ENCODE results near the gene TTYH2. TPM values are rescaled to one million over a fixed set of nuclear protein-coding genes. Genes with fewer than 3 reads are reported as not detected.
"Not testable (repeated sequence)": the region's sequence is repeated elsewhere in the genome, so short reads cannot be mapped to it uniquely, and the experiment has no call there.

TTYH2 gene
- total and polyA plus RNA-seq, 10 donors, result 2.7 to 22.7 (median 17.7) TPM

DNA sequence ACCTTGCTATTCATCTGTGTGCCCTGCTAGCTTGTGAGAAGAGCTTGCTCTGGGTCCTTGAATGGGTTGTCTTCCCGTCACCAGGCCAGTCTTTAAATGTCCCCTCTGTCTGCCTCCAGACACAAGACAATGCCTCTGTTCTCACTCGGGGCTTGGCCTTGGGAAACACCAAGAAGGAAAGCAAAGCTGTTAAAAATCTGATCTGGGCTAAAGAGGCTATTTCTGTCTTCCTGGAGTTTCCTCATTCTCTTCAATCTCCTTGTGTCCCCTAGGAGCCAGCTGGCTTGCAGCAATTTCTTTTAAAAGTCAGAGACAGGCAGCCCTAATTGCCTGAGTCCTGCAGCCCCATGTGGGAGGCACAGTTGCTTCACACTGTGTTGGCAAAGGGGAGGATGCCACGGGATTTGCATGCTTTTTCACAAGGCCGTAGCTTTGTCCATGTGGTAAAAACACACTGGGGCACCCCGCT lies 63.2 kb downstream of the TTYH2 start:
- DNase-seq, result no peak
- no peak for TF ChIP-seq POLR2AphosphoS5 (IDR thresholded peaks at IDR 0.05)
- TF ChIP-seq POLR2A (IDR thresholded peaks at IDR 0.05), result no peak
- no peak for TF ChIP-seq CTCF (IDR thresholded peaks at IDR 0.05 in 8 of 11, conservative IDR thresholded peaks at IDR 0.05 in 3 of 11)
- Histone ChIP-seq H3K27me3 (replicated peaks in 1 of 7) (peaks cover 0 to 33% (median 0%) of the 10 kb centered on the region in 7 donors), H3K4me3 (no peak overlapping the region), H3K4me1 (peaks cover 18 to 44% (median 27%) of the 10 kb centered on the region in 6 donors), H3K27ac (peak overlapping the region in 7 of 8 donors; percentile 41 to 70 (median 52)), H3K9me3 (no peaks in the 10 kb centered on the region), H3K36me3 (no peaks in the 10 kb centered on the region)
- intact Hi-C loops (cut with DNase I; ENCODE audit: low total_unique reads), result no loop called here
- 46 to 65% (median 53%) methylated on average over 5 of the region's 5 CpGs for WGBS, 5 donors

GRCh38 chr17:74277935-74278334 lies 64.6 kb downstream of the TTYH2 start:
- H3K27ac ChIP-seq, result no peak overlapping the region
- 67 to 100% (median 87%) methylated on average over 1 of the region's 1 CpG for WGBS, 5 donors
- H3K36me3 ChIP-seq, result no peaks in the 10 kb centered on the region
- intact Hi-C loops (cut with DNase I; ENCODE audit: low total_unique reads), result no loop called here
- no peak for TF ChIP-seq POLR2A (IDR thresholded peaks at IDR 0.05)
- TF ChIP-seq POLR2AphosphoS5 (IDR thresholded peaks at IDR 0.05), result no peak
- TF ChIP-seq CTCF (IDR thresholded peaks at IDR 0.05 in 8 of 11, conservative IDR thresholded peaks at IDR 0.05 in 3 of 11), result no peak
- H3K4me1 ChIP-seq, result peaks cover 18 to 44% (median 31%) of the 10 kb centered on the region in 6 donors
- H3K9me3 ChIP-seq, result no peaks in the 10 kb centered on the region
- DNase-seq, result no peak
- H3K4me3 ChIP-seq, result no peak overlapping the region
- H3K27me3 ChIP-seq (replicated peaks in 1 of 7), result peaks cover 0 to 19% (median 0%) of the 10 kb centered on the region in 7 donors

DNA sequence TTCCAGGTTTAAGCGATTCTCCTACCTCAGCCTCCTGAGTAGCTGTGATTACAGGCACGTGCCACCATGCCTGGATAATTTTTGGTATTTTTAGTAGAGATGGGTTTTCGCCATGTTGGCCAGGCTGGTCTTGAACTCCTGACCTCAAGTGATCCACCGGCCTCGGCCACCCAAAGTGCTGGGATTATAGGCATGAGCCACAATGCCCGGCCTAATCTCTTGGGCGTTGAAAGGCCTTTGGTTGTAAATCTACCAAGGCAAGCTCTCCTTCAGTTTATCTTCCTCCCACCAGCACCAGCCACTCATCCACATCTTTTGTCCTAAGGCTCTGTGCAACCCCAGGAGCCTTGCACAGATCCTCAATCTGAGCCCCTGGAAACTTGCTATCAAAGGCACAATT lies 66.2 kb downstream of the TTYH2 start:
- Histone ChIP-seq H3K27ac (peak overlapping the region in 4 of 8 donors; percentile 66 to 84 (median 68)), H3K4me1 (peaks cover 8 to 42% (median 24%) of the 10 kb centered on the region in 6 donors), H3K27me3 (replicated peaks in 1 of 7) (peaks cover 0 to 13% (median 0%) of the 10 kb centered on the region in 7 donors)
- H3K9me3 ChIP-seq; H3K36me3 ChIP-seq; DNase-seq; H3K4me3 ChIP-seq; intact Hi-C loops (cut with DNase I; ENCODE audit: low total_unique reads): not testable (repeated sequence)
- WGBS, 5 donors, result 83 to 99% (median 92%) methylated on average over 7 of the region's 7 CpGs

DNA sequence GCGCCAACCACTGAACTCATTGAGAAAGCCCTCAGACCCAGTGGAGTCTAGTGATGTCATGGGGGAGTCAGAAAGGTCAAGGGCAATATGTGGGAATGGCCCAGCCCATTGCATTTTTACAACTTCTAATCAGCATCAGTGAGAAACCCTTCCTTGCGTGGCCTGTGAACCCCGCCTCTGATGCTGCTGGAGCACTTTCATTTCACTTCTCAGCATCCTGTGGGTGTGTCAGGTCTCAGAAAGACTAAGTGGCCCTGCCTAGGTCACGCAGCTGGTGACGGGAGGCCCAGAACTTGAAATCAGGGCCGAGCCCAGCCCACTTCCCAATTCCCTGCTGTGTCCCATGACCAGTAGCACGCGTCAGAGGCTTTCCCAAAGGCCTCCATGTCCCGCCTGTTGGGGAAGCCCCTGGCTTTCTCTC lies 66.7 kb downstream of the TTYH2 start:
- no peaks in the 10 kb centered on the region for H3K36me3 ChIP-seq
- peaks cover 3 to 42% (median 21%) of the 10 kb centered on the region in 6 donors for H3K4me1 ChIP-seq
- H3K4me3 ChIP-seq, result no peak overlapping the region
- no peaks in the 10 kb centered on the region for H3K9me3 ChIP-seq
- TF ChIP-seq CTCF (IDR thresholded peaks at IDR 0.05 in 8 of 11, conservative IDR thresholded peaks at IDR 0.05 in 3 of 11) (no peak), POLR2AphosphoS5 (IDR thresholded peaks at IDR 0.05) (peak in 2 of 3 donors; percentile 38 to 42)
- intact Hi-C loops (cut with DNase I; ENCODE audit: low total_unique reads), result no loop called here
- DNase-seq, result peak; percentile 81
- WGBS, 5 donors, result 38 to 62% (median 53%) methylated on average over 7 to 9 of the region's 9 CpGs
- H3K27me3 ChIP-seq (replicated peaks in 1 of 7), result peaks cover 0 to 15% (median 0%) of the 10 kb centered on the region in 7 donors
- H3K27ac ChIP-seq, result peak overlapping the region in 5 of 8 donors; percentile 11 to 84 (median 67)
